ENCODE data around the gene SIX3.

Gene SIX3

GRCh38 chr2:44980751-44981713 is 39.5 kb downstream of the SIX3 start:
- Histone ChIP-seq H2AFZ (ENCODE audit: low read depth, low read length) (no peak overlapping the region), H3K4me1 (ENCODE audit: insufficient read depth, low read length) (no peaks in the 10 kb centered on the region), H3K9me3 (ENCODE audit: low read length) (no peaks in the 10 kb centered on the region), H3K27me3 (ENCODE audit: insufficient read depth, low read length) (no peaks in the 10 kb centered on the region), H3K4me3 (ENCODE audit: low read length) (no peak overlapping the region), H3K36me3 (ENCODE audit: insufficient read depth, low read length) (no peaks in the 10 kb centered on the region)

- H3K36me3 ChIP-seq (ENCODE audit: insufficient read depth, low read length) = no peaks in the 10 kb centered on the region
- H3K4me1 ChIP-seq (ENCODE audit: insufficient read depth, low read length) = no peaks in the 10 kb centered on the region
- no peaks in the 10 kb centered on the region for H3K9me3 ChIP-seq (ENCODE audit: low read length)
- no peak overlapping the region for H2AFZ ChIP-seq (ENCODE audit: low read depth, low read length)
- no peak overlapping the region for H3K4me3 ChIP-seq (ENCODE audit: low read length)
- H3K27me3 ChIP-seq (ENCODE audit: insufficient read depth, low read length) = no peaks in the 10 kb centered on the region
Observed at GRCh38 chr2:44981714-44982108, 40.2 kb downstream of the SIX3 start.

GRCh38 chr2:44983836-44984604 is 42.5 kb downstream of the SIX3 start:
- H3K4me3 ChIP-seq (ENCODE audit: low read length) = no peak overlapping the region
- no peaks in the 10 kb centered on the region for H3K9me3 ChIP-seq (ENCODE audit: low read length)
- no peaks in the 10 kb centered on the region for H3K4me1 ChIP-seq (ENCODE audit: insufficient read depth, low read length)
- no peaks in the 10 kb centered on the region for H3K27me3 ChIP-seq (ENCODE audit: insufficient read depth, low read length)
- no peak overlapping the region for H2AFZ ChIP-seq (ENCODE audit: low read depth, low read length)
- H3K36me3 ChIP-seq (ENCODE audit: insufficient read depth, low read length) = no peaks in the 10 kb centered on the region

- no peaks in the 10 kb centered on the region for H3K27me3 ChIP-seq (ENCODE audit: insufficient read depth, low read length)
- H3K4me3 ChIP-seq (ENCODE audit: low read length) = no peak overlapping the region
- H3K4me1 ChIP-seq (ENCODE audit: insufficient read depth, low read length) = no peaks in the 10 kb centered on the region
- H3K9me3 ChIP-seq (ENCODE audit: low read length) = no peaks in the 10 kb centered on the region
- H3K36me3 ChIP-seq (ENCODE audit: insufficient read depth, low read length) = no peaks in the 10 kb centered on the region
- no peak overlapping the region for H2AFZ ChIP-seq (ENCODE audit: low read depth, low read length)
Observed at GRCh38 chr2:44989176-44989575, 47.7 kb downstream of the SIX3 start.

- Histone ChIP-seq H3K27me3 (ENCODE audit: insufficient read depth, low read length) (peaks cover 20% of the 10 kb centered on the region), H3K36me3 (ENCODE audit: insufficient read depth, low read length) (no peaks in the 10 kb centered on the region), H3K4me3 (ENCODE audit: low read length) (no peak overlapping the region), H3K9me3 (ENCODE audit: low read length) (no peaks in the 10 kb centered on the region), H2AFZ (ENCODE audit: low read depth, low read length) (no peak overlapping the region), H3K4me1 (ENCODE audit: insufficient read depth, low read length) (no peaks in the 10 kb centered on the region)
Observed at GRCh38 chr2:44994377-44994776, 52.9 kb downstream of the SIX3 start.
